Measurements from ENCODE around the gene RALB. TPM values are rescaled to one million over a fixed set of nuclear protein-coding genes. Genes with fewer than 3 reads are reported as not detected.
A peak's percentile ranks its signal among the peaks of the same experiment; 100 is the strongest.

Gene RALB, protein sequence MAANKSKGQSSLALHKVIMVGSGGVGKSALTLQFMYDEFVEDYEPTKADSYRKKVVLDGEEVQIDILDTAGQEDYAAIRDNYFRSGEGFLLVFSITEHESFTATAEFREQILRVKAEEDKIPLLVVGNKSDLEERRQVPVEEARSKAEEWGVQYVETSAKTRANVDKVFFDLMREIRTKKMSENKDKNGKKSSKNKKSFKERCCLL
- total RNA-seq (2021) (17.1 to 18.0 TPM (median 17.9 TPM) in 3 replicates), Bru-seq, nascent RNA (percentile 52 among the genes with signal in this experiment)
- long read RNA-seq, experiment 1, transcript RALB-201 (5 exons, 2,344 nt), result major isoform, 101 of 203 reads
- long read RNA-seq, experiment 1, transcript RALB-203 (5 exons, 1,252 nt), result minor isoform, 61 of 203 reads
- long read RNA-seq, experiment 1, partial matches to known transcripts, result 18 of 203 reads
- long read RNA-seq, experiment 1, other reads (novel, unspliced or antisense), result 19 of 203 reads
- long read RNA-seq, experiment 2, transcript RALB-201 (5 exons, 2,344 nt), result major isoform, 5 of 46 reads
- long read RNA-seq, experiment 2, partial matches to known transcripts, result 16 of 46 reads
- long read RNA-seq, experiment 2, other reads (novel, unspliced or antisense), result 23 of 46 reads
- long read RNA-seq, experiment 3, transcript RALB-201 (5 exons, 2,344 nt), result major isoform, 56 of 125 reads
- long read RNA-seq, experiment 3, transcript RALB-203 (5 exons, 1,252 nt), result minor isoform, 19 of 125 reads
- long read RNA-seq, experiment 3, partial matches to known transcripts, result 7 of 125 reads
- long read RNA-seq, experiment 3, other reads (novel, unspliced or antisense), result 42 of 125 reads

DNA sequence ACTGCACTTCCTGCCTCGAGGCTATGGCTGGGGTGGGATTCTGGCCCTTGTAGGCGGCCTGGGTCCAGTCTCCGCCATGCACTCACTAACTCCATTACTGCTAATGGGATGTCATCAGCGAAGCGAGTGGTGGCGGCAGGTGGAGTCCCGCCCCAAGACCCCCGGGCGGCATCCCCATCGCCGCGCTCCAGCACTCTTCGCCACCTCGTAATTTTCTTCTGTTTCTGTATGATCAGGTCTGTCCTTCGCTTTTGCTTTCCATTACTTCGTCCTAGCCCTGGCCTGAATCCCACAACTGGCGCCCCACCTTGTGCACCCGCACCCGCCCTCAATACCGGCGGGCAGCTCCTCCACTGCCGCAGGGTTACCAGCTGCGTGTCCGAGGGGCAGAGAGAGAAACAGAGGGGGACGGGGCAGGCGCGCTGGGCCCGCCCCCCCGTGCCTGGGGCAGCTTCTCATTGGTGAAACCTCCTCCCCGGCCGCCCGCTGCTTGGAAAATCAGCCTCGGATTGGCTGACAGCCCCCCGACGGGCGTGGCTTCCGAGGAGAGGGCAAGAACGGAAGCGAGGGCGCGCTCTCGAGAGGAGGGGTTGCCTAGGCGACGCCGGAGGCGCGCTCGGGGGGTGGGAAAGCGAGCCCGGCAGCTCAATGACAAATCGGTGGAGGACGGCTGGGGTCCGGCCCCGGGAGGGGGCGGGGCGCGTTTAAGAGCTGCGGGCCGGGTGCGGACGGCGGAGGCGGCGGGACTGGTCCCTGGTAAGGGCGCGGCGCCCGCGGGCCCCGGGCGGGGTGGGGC lies at the start of gene RALB:
TSS of gene RALB (plus strand) at position 628 of the 796 bp plus-strand sequence. CDS start 25,813 bp downstream, outside the sequence.
- Mint-ChIP-seq H3K9me3 (no peaks in the 10 kb centered on the region), H3K27me3 (ENCODE audit: low read depth) (peaks cover 65% of the 10 kb centered on the region), H3K36me3 (no peaks in the 10 kb centered on the region), H3K4me1 (peaks cover 43% of the 10 kb centered on the region), H3K27ac (no peak within 1 kb of the TSS), H3K4me3 (peak within 1 kb of the TSS; percentile 99)
- ATAC-seq, result peak; percentile 92
- peak; percentile 100 for DNase-seq (ENCODE audit: low spot score)
- ChIA-PET POLR2A (interaction anchor here (0.6 to 1.4 kb wide), 6 partner anchors 25 to 823 kb away, joined by 3 to 5 read pairs (median 4); partner anchors contain the start of gene TMEM185B), CTCF (interaction anchor here (0.7 to 3.4 kb wide), 17 partner anchors 11 to 444 kb away, joined by 3 to 34 read pairs (median 3); partner anchors contain the start of gene TMEM185B)
- TF ChIP-seq FOXJ3 (CRISPR knock-in tag; IDR thresholded peaks at IDR 0.05; ENCODE audit: borderline replicate concordance), result no peak
- no peak for TF ChIP-seq ZNF416 (CRISPR knock-in tag; IDR thresholded peaks at IDR 0.05)
- TF ChIP-seq SP1 (CRISPR knock-in tag; conservative IDR thresholded peaks at IDR 0.05), result peak; percentile 82
- TF ChIP-seq TEAD1 (CRISPR knock-in tag; IDR thresholded peaks at IDR 0.05), result peak; percentile 42; the same call in 1 of the 2 replicates
- TF ChIP-seq ZMAT4 (CRISPR knock-in tag; IDR thresholded peaks at IDR 0.05), result no peak
- TF ChIP-seq SMAD3 (CRISPR knock-in tag; IDR thresholded peaks at IDR 0.05; ENCODE audit: borderline replicate concordance), result no peak
- TF ChIP-seq CBFB (CRISPR knock-in tag; IDR thresholded peaks at IDR 0.05; ENCODE audit: low read depth), result no peak
- TF ChIP-seq ZSCAN18 (CRISPR knock-in tag; IDR thresholded peaks at IDR 0.05), result no peak
- TF ChIP-seq IRF2 (CRISPR knock-in tag; IDR thresholded peaks at IDR 0.05; ENCODE audit: borderline replicate concordance, low read depth), result no peak
- no peak for TF ChIP-seq MYBL2 (CRISPR knock-in tag; IDR thresholded peaks at IDR 0.05)
- TF ChIP-seq E2F5 (CRISPR knock-in tag; IDR thresholded peaks at IDR 0.05), result 0 out of 2 replicates have a peak, but pooled peaks have one; percentile 36
- no peak for TF ChIP-seq ZNF317 (CRISPR knock-in tag; IDR thresholded peaks at IDR 0.05; ENCODE audit: borderline replicate concordance, low read depth)
- TF ChIP-seq MLX (CRISPR knock-in tag; IDR thresholded peaks at IDR 0.05), result no peak
- no peak for TF ChIP-seq ZNF263 (CRISPR knock-in tag; IDR thresholded peaks at IDR 0.05; ENCODE audit: low read depth)
- TF ChIP-seq, protein P1, sequence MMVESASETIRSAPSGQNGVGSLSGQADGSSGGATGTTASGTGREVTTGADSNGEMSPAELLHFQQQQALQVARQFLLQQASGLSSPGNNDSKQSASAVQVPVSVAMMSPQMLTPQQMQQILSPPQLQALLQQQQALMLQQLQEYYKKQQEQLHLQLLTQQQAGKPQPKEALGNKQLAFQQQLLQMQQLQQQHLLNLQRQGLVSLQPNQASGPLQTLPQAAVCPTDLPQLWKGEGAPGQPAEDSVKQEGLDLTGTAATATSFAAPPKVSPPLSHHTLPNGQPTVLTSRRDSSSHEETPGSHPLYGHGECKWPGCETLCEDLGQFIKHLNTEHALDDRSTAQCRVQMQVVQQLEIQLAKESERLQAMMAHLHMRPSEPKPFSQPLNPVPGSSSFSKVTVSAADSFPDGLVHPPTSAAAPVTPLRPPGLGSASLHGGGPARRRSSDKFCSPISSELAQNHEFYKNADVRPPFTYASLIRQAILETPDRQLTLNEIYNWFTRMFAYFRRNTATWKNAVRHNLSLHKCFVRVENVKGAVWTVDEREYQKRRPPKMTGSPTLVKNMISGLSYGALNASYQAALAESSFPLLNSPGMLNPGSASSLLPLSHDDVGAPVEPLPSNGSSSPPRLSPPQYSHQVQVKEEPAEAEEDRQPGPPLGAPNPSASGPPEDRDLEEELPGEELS (CRISPR knock-in tag; IDR thresholded peaks at IDR 0.05), result no peak
- no peak for TF ChIP-seq SMAD4 (CRISPR knock-in tag; IDR thresholded peaks at IDR 0.05)
- no peak for TF ChIP-seq JUN (CRISPR knock-in tag; IDR thresholded peaks at IDR 0.05)
- no peak for TF ChIP-seq NR3C1 (CRISPR knock-in tag; conservative IDR thresholded peaks at IDR 0.05; ENCODE audit: low read depth)
- TF ChIP-seq CREM (CRISPR knock-in tag; IDR thresholded peaks at IDR 0.05), result no peak
- no peak for TF ChIP-seq ATF6 (CRISPR knock-in tag; IDR thresholded peaks at IDR 0.05)
- no peak for TF ChIP-seq ZNF512 (CRISPR knock-in tag; IDR thresholded peaks at IDR 0.05; ENCODE audit: borderline replicate concordance)
- TF ChIP-seq HMGA2 (CRISPR knock-in tag; IDR thresholded peaks at IDR 0.05), result no peak
- TF ChIP-seq NFYB (CRISPR knock-in tag; conservative IDR thresholded peaks at IDR 0.05; ENCODE audit: low read depth), result peak; percentile 71
- 0 out of 2 replicates have a peak, but pooled peaks have one; percentile 17 for TF ChIP-seq GABPB1 (CRISPR knock-in tag; IDR thresholded peaks at IDR 0.05)
